Measurements from ENCODE around the gene MIXL1.

The MIXL1 gene

GRCh38 chr1:226203240-226203639, 20.2 kb upstream of the MIXL1 start:
- no peak overlapping the region for H2AFZ ChIP-seq (ENCODE audit: insufficient read depth, low read length, poor library complexity)
- no peak overlapping the region for H3K14ac ChIP-seq (ENCODE audit: low read length)
- H2BK120ac ChIP-seq (ENCODE audit: insufficient read depth, low read length, poor library complexity) = no peak overlapping the region
- H3K4me1 ChIP-seq (ENCODE audit: control insufficient read depth in 1 of 2, insufficient read depth in 2 of 2, low read length in 2 of 2) = peaks cover 0 to 2% of the 10 kb centered on the region in 2 experiments
- no peak overlapping the region for H3K4me3 ChIP-seq (ENCODE audit: low read depth, low read length)
- no peaks in the 10 kb centered on the region for H3K27me3 ChIP-seq (ENCODE audit: insufficient read depth, low read length)
- H3K4me2 ChIP-seq (ENCODE audit: low read length) = no peak overlapping the region
- H3K79me2 ChIP-seq (ENCODE audit: control insufficient read depth, insufficient read depth, low read length, poor library complexity) = no peaks in the 10 kb centered on the region
- no peak overlapping the region for H4K91ac ChIP-seq (ENCODE audit: low read depth, low read length)
- no peaks in the 10 kb centered on the region for H3K9me3 ChIP-seq (ENCODE audit: insufficient read depth, low read depth, low read length)
- H4K8ac ChIP-seq (ENCODE audit: low read depth, low read length) = no peak overlapping the region
- no peak for DNase-seq
- H3K4ac ChIP-seq (ENCODE audit: low read depth, low read length) = no peak overlapping the region
- no peak overlapping the region for H3K27ac ChIP-seq (ENCODE audit: low read depth, low read length)
- no peak overlapping the region for H2BK5ac ChIP-seq (ENCODE audit: low read depth, low read length, poor library complexity)
- H2BK12ac ChIP-seq (ENCODE audit: low read length) = no peak overlapping the region
- H3K36me3 ChIP-seq (ENCODE audit: control insufficient read depth in 1 of 2, insufficient read depth in 2 of 2, low read length in 2 of 2) = no peaks in the 10 kb centered on the region
- no peak overlapping the region for H3K18ac ChIP-seq (ENCODE audit: low read length)
- no peaks in the 10 kb centered on the region for H3K79me1 ChIP-seq (ENCODE audit: low read length)
- H2AK5ac ChIP-seq (ENCODE audit: low read length) = no peak overlapping the region
- H3K23ac ChIP-seq (ENCODE audit: low read length) = no peak overlapping the region
- no peak overlapping the region for H4K12ac ChIP-seq (ENCODE audit: low read depth, low read length)
- WGBS (ENCODE audit: extremely low coverage, insufficient coverage, insufficient read length) = no CpG with 5 or more reads among the region's 1 CpG
- H3K9ac ChIP-seq (ENCODE audit: low read length) = no peak overlapping the region

GRCh38 chr1:226203655-226204054, 19.8 kb upstream of the MIXL1 start:
- Histone ChIP-seq H3K4me2 (ENCODE audit: low read length) (no peak overlapping the region), H3K4me1 (ENCODE audit: control insufficient read depth in 1 of 2, insufficient read depth in 2 of 2, low read length in 2 of 2) (peaks cover 0 to 2% of the 10 kb centered on the region in 2 experiments), H3K79me2 (ENCODE audit: control insufficient read depth, insufficient read depth, low read length, poor library complexity) (no peaks in the 10 kb centered on the region), H3K79me1 (ENCODE audit: low read length) (no peaks in the 10 kb centered on the region), H2AK5ac (ENCODE audit: low read length) (no peak overlapping the region), H3K4me3 (ENCODE audit: low read depth, low read length) (no peak overlapping the region), H4K8ac (ENCODE audit: low read depth, low read length) (no peak overlapping the region), H2BK5ac (ENCODE audit: low read depth, low read length, poor library complexity) (no peak overlapping the region), H3K9ac (ENCODE audit: low read length) (no peak overlapping the region), H3K18ac (ENCODE audit: low read length) (no peak overlapping the region), H2BK120ac (ENCODE audit: insufficient read depth, low read length, poor library complexity) (no peak overlapping the region), H2BK12ac (ENCODE audit: low read length) (no peak overlapping the region), H3K36me3 (ENCODE audit: control insufficient read depth in 1 of 2, insufficient read depth in 2 of 2, low read length in 2 of 2) (no peaks in the 10 kb centered on the region), H3K27me3 (ENCODE audit: insufficient read depth, low read length) (no peaks in the 10 kb centered on the region), H3K27ac (ENCODE audit: low read depth, low read length) (no peak overlapping the region), H4K12ac (ENCODE audit: low read depth, low read length) (no peak overlapping the region), H3K9me3 (ENCODE audit: insufficient read depth, low read depth, low read length) (no peaks in the 10 kb centered on the region), H3K4ac (ENCODE audit: low read depth, low read length) (no peak overlapping the region), H4K91ac (ENCODE audit: low read depth, low read length) (no peak overlapping the region), H2AFZ (ENCODE audit: insufficient read depth, low read length, poor library complexity) (no peak overlapping the region), H3K14ac (ENCODE audit: low read length) (no peak overlapping the region), H3K23ac (ENCODE audit: low read length) (no peak overlapping the region)
- WGBS (ENCODE audit: extremely low coverage, insufficient coverage, insufficient read length) = no CpG with 5 or more reads among the region's 4 CpGs
- no peak for DNase-seq

- no peak overlapping the region for H3K18ac ChIP-seq (ENCODE audit: low read length)
These were observed 19.3 kb upstream of the MIXL1 start for GRCh38 chr1:226204198-226204597.

GRCh38 chr1:226207048-226207447, 16.4 kb upstream of the MIXL1 start:
- Histone ChIP-seq H4K8ac (ENCODE audit: low read depth, low read length) (no peak overlapping the region), H3K27me3 (ENCODE audit: insufficient read depth, low read length) (no peaks in the 10 kb centered on the region), H4K91ac (ENCODE audit: low read depth, low read length) (no peak overlapping the region), H3K4me2 (ENCODE audit: low read length) (no peak overlapping the region), H3K4me3 (ENCODE audit: low read depth, low read length) (no peak overlapping the region), H3K9me3 (ENCODE audit: insufficient read depth, low read depth, low read length) (no peaks in the 10 kb centered on the region), H3K4ac (ENCODE audit: low read depth, low read length) (no peak overlapping the region), H3K79me1 (ENCODE audit: low read length) (no peaks in the 10 kb centered on the region), H2BK5ac (ENCODE audit: low read depth, low read length, poor library complexity) (no peak overlapping the region), H3K79me2 (ENCODE audit: control insufficient read depth, insufficient read depth, low read length, poor library complexity) (no peaks in the 10 kb centered on the region), H4K12ac (ENCODE audit: low read depth, low read length) (no peak overlapping the region), H2BK12ac (ENCODE audit: low read length) (no peak overlapping the region), H3K18ac (ENCODE audit: low read length) (no peak overlapping the region), H2BK120ac (ENCODE audit: insufficient read depth, low read length, poor library complexity) (no peak overlapping the region), H2AK5ac (ENCODE audit: low read length) (no peak overlapping the region), H2AFZ (ENCODE audit: insufficient read depth, low read length, poor library complexity) (no peak overlapping the region), H3K9ac (ENCODE audit: low read length) (no peak overlapping the region), H3K4me1 (ENCODE audit: control insufficient read depth in 1 of 2, insufficient read depth in 2 of 2, low read length in 2 of 2) (peaks cover 2 to 3% of the 10 kb centered on the region in 2 experiments), H3K27ac (ENCODE audit: low read depth, low read length) (no peak overlapping the region), H3K36me3 (ENCODE audit: control insufficient read depth in 1 of 2, insufficient read depth in 2 of 2, low read length in 2 of 2) (no peaks in the 10 kb centered on the region), H3K23ac (ENCODE audit: low read length) (no peak overlapping the region), H3K14ac (ENCODE audit: low read length) (no peak overlapping the region)
- no CpG with 5 or more reads among the region's 5 CpGs for whole genome bisulfite sequencing (ENCODE audit: extremely low coverage, insufficient coverage, insufficient read length)
- DNase-seq = no peak

More at GRCh38 chr1:226204198-226204597, 19.3 kb upstream of the MIXL1 start:
- no peaks in the 10 kb centered on the region for H3K27me3 ChIP-seq (ENCODE audit: insufficient read depth, low read length)
- H3K14ac ChIP-seq (ENCODE audit: low read length) = no peak overlapping the region
- H3K9me3 ChIP-seq (ENCODE audit: insufficient read depth, low read depth, low read length) = no peaks in the 10 kb centered on the region
- H3K9ac ChIP-seq (ENCODE audit: low read length) = no peak overlapping the region
- H3K79me2 ChIP-seq (ENCODE audit: control insufficient read depth, insufficient read depth, low read length, poor library complexity) = no peaks in the 10 kb centered on the region
- no peak overlapping the region for H3K27ac ChIP-seq (ENCODE audit: low read depth, low read length)
- H3K36me3 ChIP-seq (ENCODE audit: control insufficient read depth in 1 of 2, insufficient read depth in 2 of 2, low read length in 2 of 2) = no peaks in the 10 kb centered on the region
- no peaks in the 10 kb centered on the region for H3K79me1 ChIP-seq (ENCODE audit: low read length)
- H3K4me2 ChIP-seq (ENCODE audit: low read length) = no peak overlapping the region
- no peak overlapping the region for H2BK5ac ChIP-seq (ENCODE audit: low read depth, low read length, poor library complexity)
- no peak overlapping the region for H4K12ac ChIP-seq (ENCODE audit: low read depth, low read length)
- H3K4me3 ChIP-seq (ENCODE audit: low read depth, low read length) = no peak overlapping the region
- no peak overlapping the region for H3K23ac ChIP-seq (ENCODE audit: low read length)
- H3K4ac ChIP-seq (ENCODE audit: low read depth, low read length) = no peak overlapping the region
- H2BK12ac ChIP-seq (ENCODE audit: low read length) = no peak overlapping the region
- no peak overlapping the region for H2BK120ac ChIP-seq (ENCODE audit: insufficient read depth, low read length, poor library complexity)
- H3K4me1 ChIP-seq (ENCODE audit: control insufficient read depth in 1 of 2, insufficient read depth in 2 of 2, low read length in 2 of 2) = peaks cover 0 to 2% of the 10 kb centered on the region in 2 experiments
- H4K8ac ChIP-seq (ENCODE audit: low read depth, low read length) = no peak overlapping the region
- no peak overlapping the region for H2AFZ ChIP-seq (ENCODE audit: insufficient read depth, low read length, poor library complexity)
- DNase-seq = no peak
- no peak overlapping the region for H2AK5ac ChIP-seq (ENCODE audit: low read length)
- H4K91ac ChIP-seq (ENCODE audit: low read depth, low read length) = no peak overlapping the region
